Mucosa of descending colon (tissue), 3 donors: ENCODE data around the gene EVC2. TPM values are rescaled to one million over a fixed set of nuclear protein-coding genes. Genes with fewer than 3 reads are reported as not detected.
"Not testable (repeated sequence)": the region's sequence is repeated elsewhere in the genome, so short reads cannot be mapped to it uniquely, and the experiment has no call there.

Experiments used
- ATAC-seq: fragments of 200-7000 bp; cut with Tn5 transposase; one replicate; pipeline ENCODE4 v1.9.1; 2020; ENCODE audit warnings: mild to moderate bottlenecking, moderate library complexity
- DNase-seq, 3 donors: peaks; one replicate each; pipeline ENCODE4 v3.0.0-alpha.2; 2020
- H3K36me3 ChIP-seq: fragments of 200-600 bp; one replicate; pipeline ENCODE4 v1.8.0; 2021; ENCODE audit warnings: low read depth, mild to moderate bottlenecking
- H3K4me1 ChIP-seq: fragments of 200-600 bp; one replicate; pipeline ENCODE4 v1.8.0; 2021; ENCODE audit warnings: low read depth, mild to moderate bottlenecking
- H3K4me3 ChIP-seq: fragments of 200-600 bp; one replicate; pipeline ENCODE4 v1.8.0; 2021; ENCODE audit warnings: mild to moderate bottlenecking
- H3K9me3 ChIP-seq: fragments of 200-600 bp; one replicate; pipeline ENCODE4 v1.8.0; 2021; ENCODE audit warnings: mild to moderate bottlenecking
- intact Hi-C, 2 donors: fragments of 100-400 bp; cut with DNase I in 1 of 2; cut with micrococcal nuclease in 1 of 2; formaldehyde crosslinking; loops; one replicate each; pipeline versions ENCODE4 v1.11.0 to v1.11.1; 2022; cut with DNase I, micrococcal nuclease
- total RNA-seq, 3 donors: library from RNA; stranded (reverse); fragmentation: NEBNext Ultra II Directional in 2 of 3; extraction: Animal tissue kit (Norgen Biotek cat#: 25700) in 2 of 3; gene quantifications; one replicate each; pipeline versions ENCODE4 v1.2.1 to v1.2.4, GENCODE V29; 2021 to 2023
- TF ChIP-seq, protein P1 (sequence below): fragments of 200-600 bp; IDR thresholded peaks from one replicate; pipeline ENCODE4 v1.8.0; 2022; ENCODE audit warnings: antibody characterized with exemption, mild to moderate bottlenecking
- donor health status: DM: no; HTN: no; CAD: no; lungs with moderate emphysema.
- donor health status: DM: no; HTN: no; CAD: no.
- donor health status: DM: no; HTN: yes; CAD: no.

EVC2 gene
- total RNA-seq, 3 donors from 2014 or later: 0.64 to 6.5 (median 1.1) TPM

DNA sequence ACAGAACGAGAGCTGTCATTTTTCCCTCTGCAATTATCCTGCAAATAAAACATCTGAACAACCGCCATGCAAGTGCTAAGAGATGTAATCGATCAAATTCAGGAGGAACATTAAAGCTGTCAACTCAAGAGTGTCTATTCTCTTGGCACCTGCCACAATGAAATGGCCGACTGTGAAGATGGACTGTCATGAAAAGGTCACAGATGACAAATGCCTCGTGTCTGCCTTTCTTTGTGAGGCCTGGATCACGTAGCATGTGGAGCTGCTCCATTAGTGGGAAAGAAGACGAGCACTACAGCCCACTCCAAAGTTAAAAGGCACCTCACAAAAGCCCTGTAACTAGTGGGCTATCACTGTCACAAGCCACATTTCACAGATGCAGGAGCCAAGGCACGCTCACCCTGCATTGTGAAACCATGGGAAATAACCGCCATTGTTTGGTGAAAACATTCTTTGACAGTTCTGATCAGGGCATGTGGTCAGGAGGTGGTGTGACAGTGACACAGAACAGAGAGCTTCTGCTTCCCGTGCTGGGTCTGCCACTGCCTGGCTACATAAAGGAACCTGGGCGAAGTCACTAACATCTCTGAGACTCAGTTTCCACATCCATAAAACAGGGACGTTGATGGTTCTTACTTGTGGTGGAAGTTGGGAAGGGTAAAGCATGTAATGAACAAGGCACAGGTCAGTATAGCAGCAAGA is 98.9 kb downstream of the EVC2 start:
- TF ChIP-seq, protein P1, sequence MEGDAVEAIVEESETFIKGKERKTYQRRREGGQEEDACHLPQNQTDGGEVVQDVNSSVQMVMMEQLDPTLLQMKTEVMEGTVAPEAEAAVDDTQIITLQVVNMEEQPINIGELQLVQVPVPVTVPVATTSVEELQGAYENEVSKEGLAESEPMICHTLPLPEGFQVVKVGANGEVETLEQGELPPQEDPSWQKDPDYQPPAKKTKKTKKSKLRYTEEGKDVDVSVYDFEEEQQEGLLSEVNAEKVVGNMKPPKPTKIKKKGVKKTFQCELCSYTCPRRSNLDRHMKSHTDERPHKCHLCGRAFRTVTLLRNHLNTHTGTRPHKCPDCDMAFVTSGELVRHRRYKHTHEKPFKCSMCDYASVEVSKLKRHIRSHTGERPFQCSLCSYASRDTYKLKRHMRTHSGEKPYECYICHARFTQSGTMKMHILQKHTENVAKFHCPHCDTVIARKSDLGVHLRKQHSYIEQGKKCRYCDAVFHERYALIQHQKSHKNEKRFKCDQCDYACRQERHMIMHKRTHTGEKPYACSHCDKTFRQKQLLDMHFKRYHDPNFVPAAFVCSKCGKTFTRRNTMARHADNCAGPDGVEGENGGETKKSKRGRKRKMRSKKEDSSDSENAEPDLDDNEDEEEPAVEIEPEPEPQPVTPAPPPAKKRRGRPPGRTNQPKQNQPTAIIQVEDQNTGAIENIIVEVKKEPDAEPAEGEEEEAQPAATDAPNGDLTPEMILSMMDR: no peak
- H3K9me3 ChIP-seq: no peaks in the 10 kb centered on the region
- DNase-seq: no peak
- no peaks in the 10 kb centered on the region for H3K36me3 ChIP-seq
- ATAC-seq: no peak
- intact Hi-C loops: no loop called here
- H3K4me1 ChIP-seq: no peaks in the 10 kb centered on the region
- H3K4me3 ChIP-seq: no peak overlapping the region

DNA sequence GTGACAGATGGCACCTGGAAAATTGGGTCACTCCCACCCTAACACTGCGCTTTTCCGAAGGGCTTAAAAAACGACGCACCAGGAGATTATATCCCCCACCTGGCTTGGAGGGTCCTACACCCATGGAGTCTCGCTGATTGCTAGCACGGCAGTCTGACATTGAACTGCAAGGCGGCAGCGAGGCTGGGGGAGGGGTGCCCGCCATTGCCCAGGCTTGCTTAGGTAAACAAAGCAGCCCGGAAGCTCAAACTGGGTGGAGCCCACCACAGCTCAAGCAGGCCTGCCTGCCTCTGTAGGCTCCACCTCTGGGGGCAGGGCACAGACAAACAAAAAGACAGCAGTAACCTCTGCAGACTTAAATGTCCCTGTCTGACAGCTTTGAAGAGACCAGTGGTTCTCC is 114.5 kb downstream of the EVC2 start:
- ATAC-seq, intact Hi-C loops, H3K4me1 ChIP-seq, H3K36me3 ChIP-seq, DNase-seq, H3K4me3 ChIP-seq: not testable (repeated sequence)
- H3K9me3 ChIP-seq: peaks cover 13% of the 10 kb centered on the region

DNA sequence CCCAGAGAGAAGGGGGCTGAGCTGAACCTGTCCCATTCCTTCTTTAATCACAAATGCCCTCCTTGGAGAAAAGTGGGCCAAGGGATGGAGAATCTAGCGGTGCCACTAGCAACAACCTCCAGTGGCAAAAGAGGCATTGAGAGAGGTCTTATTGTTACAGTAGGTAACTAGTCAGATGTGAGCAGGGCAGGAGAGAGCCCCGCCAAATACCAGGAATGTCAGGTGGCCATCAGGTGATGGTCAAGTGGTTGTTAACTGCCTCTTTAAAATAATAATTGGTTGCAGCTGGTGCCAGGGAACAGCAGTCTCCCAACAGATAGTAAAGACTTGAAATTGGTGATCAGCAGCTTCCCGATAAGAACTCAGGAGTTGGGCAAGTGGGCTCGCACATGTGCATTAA is 116.1 kb downstream of the EVC2 start:
- no peak for DNase-seq
- TF ChIP-seq, protein P1: no peak
- Histone ChIP-seq H3K36me3 (no peaks in the 10 kb centered on the region), H3K9me3 (peaks cover 17% of the 10 kb centered on the region), H3K4me3 (no peak overlapping the region), H3K4me1 (no peaks in the 10 kb centered on the region)
- ATAC-seq: no peak
- intact Hi-C loops: no loop called here

DNA sequence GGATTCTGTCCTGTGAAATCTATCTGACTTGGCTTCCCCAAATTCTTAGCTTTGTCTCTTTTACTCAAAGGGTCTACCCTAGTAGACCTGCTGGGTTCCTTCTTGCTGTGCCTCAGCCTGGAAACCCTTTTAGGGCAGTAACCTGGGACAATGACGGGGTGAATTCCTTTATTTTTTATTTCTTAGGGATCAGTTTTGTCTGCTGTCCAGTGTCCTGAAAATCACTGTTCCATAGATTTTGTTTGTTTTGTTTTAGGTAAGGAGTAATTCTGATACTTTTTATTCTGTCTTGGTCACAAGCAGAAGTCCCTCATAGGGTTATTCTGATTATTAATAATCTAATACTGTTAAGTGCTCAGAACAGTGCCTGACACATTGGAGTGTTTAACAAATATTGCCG is 118.9 kb downstream of the EVC2 start:
- H3K4me1 ChIP-seq: no peaks in the 10 kb centered on the region
- no peaks in the 10 kb centered on the region for H3K36me3 ChIP-seq
- no peak overlapping the region for H3K4me3 ChIP-seq
- no peak for DNase-seq
- H3K9me3 ChIP-seq: peaks cover 9% of the 10 kb centered on the region
- TF ChIP-seq, protein P1: no peak
- intact Hi-C loops: no loop called here
- no peak for ATAC-seq

DNA sequence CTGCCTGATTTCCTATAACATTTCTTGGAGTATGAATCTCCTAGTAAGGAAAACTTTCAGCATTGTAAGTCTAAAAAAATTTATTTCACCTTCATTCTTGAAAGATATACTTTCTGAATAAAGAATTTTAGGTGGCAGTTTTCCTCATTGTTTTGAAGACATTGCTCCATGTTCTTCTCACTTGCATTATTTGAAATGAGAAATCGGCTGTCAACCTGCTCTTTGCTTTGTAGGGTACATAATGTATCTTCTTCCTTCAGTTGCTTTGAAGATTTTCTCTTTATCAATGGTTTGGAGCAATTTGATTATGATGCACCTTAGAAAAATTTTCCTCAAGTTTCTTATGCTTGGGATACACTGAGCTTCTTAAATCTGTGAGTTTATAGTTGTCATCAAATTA is 120.3 kb downstream of the EVC2 start:
- no peak for ATAC-seq
- intact Hi-C loops: no loop called here
- H3K36me3 ChIP-seq: no peaks in the 10 kb centered on the region

DNA sequence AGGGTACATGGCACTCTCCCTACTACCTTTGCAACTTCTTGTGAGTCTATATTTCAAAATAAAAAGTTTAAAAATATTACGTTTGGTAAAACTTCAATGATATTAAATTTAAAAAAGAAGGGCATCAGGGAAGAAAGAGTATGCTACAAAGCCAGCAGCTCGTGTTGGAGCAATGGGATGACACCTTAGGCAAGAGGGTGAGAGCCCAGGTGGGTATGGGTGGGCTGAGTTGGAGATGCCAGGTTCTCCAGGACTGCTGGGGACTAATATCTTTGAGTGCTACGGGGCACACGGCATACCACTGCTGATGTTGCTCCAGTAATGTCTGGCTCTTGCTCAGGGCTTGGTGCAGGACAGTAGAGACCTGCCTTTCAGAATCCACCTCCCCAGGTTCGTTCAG is 132.4 kb downstream of the EVC2 start:
- no peak for DNase-seq
- intact Hi-C loops: no loop called here
- Histone ChIP-seq H3K36me3 (no peaks in the 10 kb centered on the region), H3K9me3 (peaks cover under 1% of the 10 kb centered on the region), H3K4me1 (no peaks in the 10 kb centered on the region), H3K4me3 (no peak overlapping the region)
- TF ChIP-seq, protein P1: no peak
- no peak for ATAC-seq

More for the DNA sequence above, 120.3 kb downstream of the EVC2 start:
- Histone ChIP-seq H3K4me3 (no peak overlapping the region), H3K9me3 (peaks cover 4% of the 10 kb centered on the region), H3K4me1 (no peaks in the 10 kb centered on the region)
- TF ChIP-seq, protein P1: no peak
- DNase-seq: no peak
